Stomach (tissue), 4 donors: Measurements from ENCODE around the gene C20orf141.
"Not testable (repeated sequence)": the region's sequence is repeated elsewhere in the genome, so short reads cannot be mapped to it uniquely, and the experiment has no call there.

Source experiments
- CTCF ChIP-seq, 7 experiments: fragments of 450-650 bp in 4 of 7; fragments of 200-600 bp in 3 of 7; sonication (generic) in 3 of 7; IDR thresholded peaks; one replicate each; pipeline ENCODE4 v1.5.1; 2016 to 2019; ENCODE audit warnings: antibody characterized with exemption in 7 of 7, control low read depth in 2 of 7, mild to moderate bottlenecking in 1 of 7
- POLR2A ChIP-seq, 4 donors: fragments of 450-650 bp; IDR thresholded peaks; one replicate each; pipeline ENCODE4 v1.6.1; 2016; ENCODE audit warnings: antibody characterized with exemption in 4 of 4, control low read depth in 2 of 4, mild to moderate bottlenecking in 1 of 4, moderate library complexity in 1 of 4
- POLR2AphosphoS5 ChIP-seq, 3 donors: sonication (generic); formaldehyde crosslinking; IDR thresholded peaks; one replicate each; pipeline ENCODE4 v1.6.1; 2016; ENCODE audit warnings: antibody characterized with exemption in 3 of 3

- TF ChIP-seq POLR2AphosphoS5, CTCF, POLR2A (IDR thresholded peaks at IDR 0.05): not testable (repeated sequence)
Measured at GRCh38 chr20:2770091-2770490, 44.7 kb upstream of the C20orf141 start.
